GM18520 (cell line): Measurements from ENCODE around the gene FRS2.

Experiments used
- ATAC-seq: cut with Tn5 transposase; IDR thresholded peaks from one replicate; pipeline ENCODE4 v1.9.1; 2021; ENCODE audit not compliant: unreplicated experiment

Gene FRS2

DNA sequence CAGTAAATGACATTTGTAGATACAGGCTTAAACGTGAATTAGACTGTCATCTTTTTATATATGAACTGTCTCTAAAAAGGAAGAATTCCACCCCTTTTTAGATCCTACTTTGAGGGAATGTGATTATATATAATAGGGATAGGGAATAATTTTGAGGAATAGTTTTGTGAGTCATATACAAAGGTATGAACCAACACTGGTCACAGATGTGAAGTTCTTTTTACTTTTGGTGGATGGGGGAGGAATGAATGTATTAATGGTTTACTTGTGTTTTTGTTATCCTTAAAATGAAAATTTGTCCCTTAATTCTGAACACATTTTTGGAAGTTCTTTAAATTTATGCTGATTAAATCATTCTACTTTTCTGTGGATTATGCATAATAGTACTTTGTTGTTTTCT, 30.4 kb downstream of the FRS2 start:
- no peak for ATAC-seq

DNA sequence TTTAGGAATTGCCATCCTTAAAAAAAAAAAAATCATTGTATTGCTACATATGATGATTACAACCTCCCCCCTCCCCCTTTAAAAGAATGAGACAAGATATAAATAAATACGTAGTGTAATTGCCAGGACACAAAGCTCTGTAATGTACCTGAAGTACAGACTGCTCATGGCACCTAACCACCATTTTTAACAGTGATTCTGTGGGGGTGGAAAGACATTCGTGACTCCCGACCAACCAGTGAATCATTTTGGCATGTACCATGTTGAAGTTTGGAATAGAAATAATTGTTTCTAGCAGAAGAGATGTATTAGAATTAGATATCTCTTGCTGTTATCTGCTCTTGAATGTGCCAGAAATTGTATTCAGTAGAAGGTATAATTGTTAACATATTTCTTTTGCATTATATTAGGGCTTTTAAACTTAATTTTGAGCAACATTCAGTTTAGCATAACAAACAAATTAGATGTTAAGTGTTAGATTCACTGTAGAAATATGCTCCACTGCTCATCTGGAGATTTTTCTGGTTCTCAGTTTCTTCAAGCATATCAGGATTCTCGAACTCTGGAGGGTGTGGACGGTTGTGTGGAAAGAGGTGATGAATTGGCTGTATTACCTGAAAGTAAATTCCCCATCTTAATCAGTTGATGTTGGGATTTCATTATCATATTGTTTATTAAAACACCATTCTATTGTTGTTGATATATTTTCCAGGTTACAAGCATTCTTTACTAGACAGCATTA, 31.1 kb downstream of the FRS2 start:
- ATAC-seq = no peak

DNA sequence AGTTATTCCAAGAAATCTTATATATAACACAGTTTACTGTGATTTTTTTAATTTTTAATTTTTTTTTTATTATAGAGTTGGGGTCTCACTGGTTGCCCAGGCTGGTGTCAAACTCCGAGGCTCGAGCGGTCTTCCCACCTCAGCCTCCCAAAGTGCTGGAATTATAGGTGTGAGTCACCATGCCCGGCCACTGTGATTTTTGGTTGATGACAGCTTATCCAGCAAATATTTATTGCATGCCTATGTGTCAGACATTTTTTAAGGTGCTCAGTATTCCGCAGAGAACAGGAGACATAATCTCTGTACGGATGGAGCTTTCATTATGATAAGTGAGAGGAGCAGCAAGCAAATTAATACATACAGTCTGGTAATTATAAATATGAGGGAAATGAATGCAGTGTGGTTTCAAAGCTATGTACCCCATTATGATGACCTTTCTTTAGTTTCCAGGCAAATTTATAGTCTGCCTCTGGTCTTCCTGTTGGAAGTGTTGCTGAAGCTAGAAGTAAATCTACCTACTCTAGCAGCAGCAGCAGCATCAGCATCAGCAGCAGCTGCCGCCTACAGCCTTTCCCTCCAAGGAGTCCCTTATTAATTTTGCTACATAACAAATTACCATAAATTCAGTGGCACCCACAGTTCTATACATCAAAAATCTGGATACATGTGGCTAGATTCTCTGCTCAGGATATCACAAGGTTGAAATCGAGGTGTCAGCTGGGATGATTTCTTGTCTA, 32.3 kb downstream of the FRS2 start:
- no peak for ATAC-seq

DNA sequence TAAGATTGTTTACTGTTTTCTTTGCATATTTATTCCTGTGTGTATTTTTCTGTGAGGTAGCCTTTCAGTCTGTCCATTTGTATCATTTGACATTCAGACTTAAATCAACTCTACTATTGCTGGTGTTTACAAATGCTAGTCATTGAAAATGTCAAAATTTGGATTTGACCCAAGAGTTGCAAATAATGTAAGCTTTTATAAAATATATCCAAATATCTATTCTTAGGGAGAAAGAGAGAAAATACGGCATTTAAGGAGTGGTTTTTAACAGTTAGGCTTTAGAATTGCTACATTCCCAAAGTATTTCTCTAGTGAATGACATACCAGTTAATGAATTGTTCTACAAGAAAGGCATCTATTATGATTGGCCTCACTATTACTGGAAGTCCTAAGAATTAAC, 37.9 kb downstream of the FRS2 start:
- no peak for ATAC-seq

DNA sequence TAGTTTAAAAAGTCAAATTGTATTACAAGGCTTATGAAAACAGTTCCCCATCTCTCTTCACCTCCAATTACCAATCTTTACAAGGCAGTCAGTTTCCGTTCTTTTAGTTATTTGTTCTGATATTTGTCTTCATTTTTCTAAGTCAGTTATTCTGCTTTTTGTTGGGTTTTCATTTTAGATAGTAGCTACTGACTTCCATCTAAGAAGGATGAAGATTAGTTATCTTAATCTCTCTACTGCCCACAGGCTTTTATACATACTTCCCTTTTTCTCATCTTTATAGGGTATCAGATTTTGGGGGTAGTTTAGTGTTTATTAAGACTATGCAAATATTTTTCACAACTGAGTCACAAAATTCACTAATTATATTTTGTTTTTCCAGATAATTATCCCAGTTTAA, 38.4 kb downstream of the FRS2 start:
- no peak for ATAC-seq

DNA sequence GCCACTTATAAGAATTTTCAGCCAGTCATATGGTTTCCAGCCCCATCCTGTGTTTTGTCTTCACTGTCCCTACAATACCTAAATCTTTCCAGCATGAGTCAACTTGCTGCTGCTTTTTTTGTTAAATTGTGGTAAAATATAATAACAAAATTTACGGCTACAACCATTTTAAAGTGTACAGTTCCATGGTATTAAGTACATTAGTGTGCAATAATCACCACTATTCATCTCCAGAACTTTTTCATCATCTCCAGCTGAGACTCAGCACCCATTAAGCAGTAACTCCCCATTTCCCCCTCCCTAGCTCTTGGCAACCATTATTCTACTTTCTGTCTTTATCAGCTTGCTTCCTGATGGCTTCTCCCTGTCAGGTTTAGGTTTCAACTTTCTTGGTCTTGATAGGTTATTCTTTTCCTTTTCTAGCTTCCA, 39.1 kb downstream of the FRS2 start:
- no peak for ATAC-seq

DNA sequence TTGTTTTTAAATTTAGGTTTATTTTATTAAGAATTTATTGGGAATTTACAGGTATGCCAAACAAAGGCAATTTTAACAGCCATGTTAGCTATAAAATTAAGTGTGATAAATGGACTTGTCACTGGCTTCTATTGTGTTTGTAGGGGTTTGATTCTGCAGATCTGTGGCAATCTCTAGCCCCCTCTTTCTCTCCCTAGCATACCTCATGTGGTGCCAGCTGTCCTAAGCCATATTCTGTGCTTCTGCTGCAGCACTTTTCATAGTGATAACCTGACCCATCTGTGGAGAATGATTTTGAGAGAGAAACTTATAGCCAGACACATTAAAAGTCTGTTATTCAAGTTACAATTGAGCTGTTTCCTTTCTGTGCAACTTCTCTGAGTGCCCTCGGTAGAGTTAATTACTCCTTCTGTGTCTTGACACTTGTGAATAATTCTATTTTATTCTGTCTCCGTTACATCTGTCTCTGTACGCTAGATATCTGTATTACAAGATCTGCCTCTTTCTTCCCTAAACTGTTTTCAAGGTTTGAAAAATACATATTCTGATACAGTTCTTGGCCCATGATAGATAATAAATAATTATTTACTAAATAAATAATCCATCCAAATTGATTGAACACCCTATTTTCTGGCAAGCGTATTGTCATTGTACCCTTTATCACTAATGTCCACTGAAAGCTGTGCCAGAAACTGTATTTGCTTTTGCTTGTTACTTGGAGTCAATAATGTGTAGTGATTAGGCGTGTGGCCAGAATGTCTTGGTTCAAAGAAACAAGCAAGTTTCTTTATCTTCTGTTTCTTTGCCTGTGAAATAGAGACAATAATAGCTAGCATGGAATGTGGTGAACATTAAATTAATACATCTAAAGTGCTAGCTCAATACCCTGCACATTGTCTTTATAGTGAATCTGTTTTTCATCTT, 40.0 kb downstream of the FRS2 start:
- ATAC-seq = no peak

DNA sequence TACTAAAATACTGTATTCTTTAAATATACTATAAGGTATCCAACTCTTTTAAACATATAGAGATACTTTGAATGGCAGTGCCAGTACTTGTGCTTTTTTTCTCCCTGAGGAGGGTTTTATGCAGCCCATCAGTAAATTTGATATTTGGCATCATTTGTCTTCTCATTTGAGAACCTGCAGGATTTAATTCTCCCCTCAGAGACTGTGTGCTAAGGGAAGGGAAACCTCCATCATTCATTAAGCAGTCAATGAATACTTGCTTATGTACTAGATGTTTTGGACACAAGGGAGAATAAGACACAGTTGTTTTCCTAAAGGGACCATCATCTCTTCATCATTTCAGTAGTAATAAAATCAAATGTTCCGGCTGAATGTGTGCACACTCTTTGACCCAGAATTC, 40.8 kb downstream of the FRS2 start:
- ATAC-seq = no peak

DNA sequence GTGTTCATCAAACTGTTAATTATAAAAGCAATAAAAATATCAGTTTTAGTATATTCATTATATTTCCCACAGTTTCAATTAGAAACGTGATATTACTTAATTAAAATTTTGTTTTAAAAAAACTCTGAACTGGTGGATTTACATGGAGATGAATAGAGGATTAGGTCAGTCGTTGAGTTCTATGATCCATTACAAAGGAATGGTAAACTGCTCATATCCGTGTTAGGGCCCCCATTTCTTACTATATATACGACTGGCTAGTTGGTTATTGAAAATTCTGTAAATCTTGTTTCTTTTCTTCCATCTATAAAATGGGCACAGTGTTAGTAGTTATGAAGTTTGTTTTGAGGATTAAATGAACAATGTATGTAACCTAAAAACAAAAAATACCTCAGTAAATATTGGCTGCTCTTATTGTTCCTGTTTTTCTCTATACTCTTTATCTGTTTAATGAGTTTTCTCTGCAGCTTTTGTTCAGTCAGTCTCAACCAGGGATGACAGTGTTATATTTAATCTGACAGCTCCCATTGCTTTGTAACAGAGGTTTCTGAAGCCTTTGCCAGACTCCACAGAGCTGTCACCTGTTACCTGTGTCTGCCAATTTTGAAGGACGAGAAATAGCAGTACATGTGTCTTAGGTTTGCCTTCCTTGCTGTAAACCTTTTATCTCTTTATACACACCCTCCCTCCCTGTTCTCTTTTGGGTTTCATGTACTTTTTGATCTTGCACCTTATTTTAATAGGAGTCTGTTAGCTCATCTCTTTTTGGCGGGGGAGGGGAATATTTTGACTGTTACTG, 41.5 kb downstream of the FRS2 start:
- no peak for ATAC-seq

DNA sequence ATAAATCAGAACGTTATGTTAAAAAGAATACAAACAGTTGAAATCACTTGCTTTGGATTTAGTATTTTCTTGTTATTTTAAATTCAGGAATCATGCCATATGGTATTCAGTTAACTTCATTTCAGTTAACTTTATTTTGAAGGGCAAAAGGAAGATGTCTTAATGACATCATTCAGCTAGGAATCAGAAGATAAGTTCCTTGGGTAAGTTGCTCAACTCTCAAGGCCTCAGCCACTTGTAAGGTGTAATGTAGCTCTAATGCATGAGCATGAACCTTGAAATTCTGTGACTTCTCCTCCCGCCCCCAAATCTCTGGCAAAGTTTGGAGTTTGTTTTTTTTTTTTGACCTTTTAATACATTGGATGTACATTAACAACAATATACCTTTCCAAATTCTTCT, 42.6 kb downstream of the FRS2 start:
- no peak for ATAC-seq

DNA sequence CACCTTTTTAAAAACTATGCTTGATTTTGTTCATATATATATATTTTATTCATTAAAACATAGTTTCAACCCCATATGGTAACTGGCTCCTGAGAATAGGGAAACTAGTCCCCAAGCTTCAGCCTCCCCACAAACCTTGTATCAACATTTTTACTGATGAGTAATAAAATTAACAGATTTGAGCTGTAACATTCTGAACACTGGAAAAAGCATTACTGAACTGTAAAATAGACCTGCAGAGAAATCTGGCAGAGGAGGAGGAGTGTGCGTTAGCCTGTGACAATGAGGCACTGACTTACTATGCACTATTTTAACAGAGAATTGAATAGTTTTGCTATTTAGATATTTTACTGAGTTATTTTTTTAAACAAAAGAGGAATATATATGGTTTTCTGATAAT, 43.1 kb downstream of the FRS2 start:
- ATAC-seq = no peak

DNA sequence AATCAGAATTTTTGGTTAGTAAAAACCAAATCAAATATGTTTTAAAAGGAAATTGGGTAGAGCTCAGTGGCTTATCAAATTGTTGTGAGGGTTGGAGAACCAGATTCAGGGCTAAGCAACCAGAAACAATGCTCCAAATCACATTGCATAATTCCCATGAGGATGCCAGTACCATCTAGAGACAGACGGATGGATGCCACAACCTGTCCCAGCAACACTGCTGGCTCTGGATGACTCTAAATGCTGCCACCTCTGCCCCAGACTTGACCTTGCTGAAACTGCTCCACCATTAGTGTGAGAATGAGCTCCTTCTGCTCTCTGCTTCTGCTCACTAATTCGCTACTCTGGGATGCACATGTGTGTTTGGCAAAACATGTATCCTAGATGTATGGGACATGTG, 43.9 kb downstream of the FRS2 start:
- no peak for ATAC-seq

DNA sequence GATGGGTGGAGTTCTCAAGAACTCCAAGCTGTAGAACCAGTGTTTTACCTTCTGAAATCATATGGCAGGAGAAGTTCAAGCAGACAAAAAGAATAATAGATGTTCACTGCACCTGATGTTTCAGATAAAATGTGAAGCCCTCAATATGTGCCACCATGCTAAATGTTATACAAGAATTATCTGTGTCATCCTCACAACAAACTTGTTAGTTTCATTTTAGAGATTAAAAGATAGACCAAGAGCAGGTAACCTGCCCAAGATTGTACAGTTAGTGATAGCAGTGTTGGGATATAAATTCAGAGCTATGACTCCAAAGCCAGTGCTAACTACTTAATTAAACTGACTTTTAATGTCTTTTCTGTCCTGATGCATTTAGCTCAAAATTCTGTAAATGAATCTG, 44.7 kb downstream of the FRS2 start:
- ATAC-seq = no peak

DNA sequence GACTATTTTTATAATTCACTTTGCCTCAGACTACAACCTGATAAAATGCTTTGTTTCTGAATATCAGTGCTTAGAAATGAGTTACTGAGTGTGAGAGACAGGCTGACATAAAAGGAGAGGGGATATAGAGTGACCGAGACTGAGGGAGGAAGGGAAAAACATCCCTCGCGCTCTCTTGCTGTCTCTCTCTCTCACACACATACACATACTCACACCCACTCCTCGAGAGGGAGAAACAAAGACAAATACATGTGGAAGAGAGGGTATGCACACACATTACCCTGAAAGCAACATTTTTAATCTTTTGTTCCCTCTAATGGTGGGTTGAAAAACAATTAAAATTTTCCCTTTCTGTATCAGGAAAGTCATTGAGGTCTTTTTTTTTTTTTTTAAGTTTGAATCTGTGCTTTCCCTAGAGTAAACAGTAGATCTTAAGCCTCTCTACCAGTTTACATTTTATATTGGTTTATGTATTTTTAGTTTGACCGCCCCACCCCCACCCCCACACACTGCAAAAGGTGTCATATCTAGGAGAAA, 45.3 kb downstream of the FRS2 start:
- ATAC-seq = no peak

DNA sequence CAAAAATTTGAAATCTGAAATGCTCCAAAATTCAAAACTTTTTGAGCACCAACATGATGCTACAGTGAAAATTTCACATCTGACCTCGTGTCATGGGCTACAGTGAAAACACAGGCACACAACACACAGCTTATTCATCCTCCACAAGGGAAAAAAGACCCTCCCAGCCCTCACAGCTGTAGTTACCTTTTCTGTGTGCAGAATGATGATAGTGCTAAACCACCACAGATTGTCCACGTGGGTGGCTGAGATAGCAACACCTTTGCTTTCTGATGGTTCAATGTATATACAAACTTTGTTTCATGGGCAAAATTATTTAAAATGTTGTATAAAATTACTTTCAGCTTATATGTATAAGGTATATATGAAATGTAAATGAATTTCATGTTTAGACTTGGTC, 46.8 kb downstream of the FRS2 start:
- no peak for ATAC-seq

DNA sequence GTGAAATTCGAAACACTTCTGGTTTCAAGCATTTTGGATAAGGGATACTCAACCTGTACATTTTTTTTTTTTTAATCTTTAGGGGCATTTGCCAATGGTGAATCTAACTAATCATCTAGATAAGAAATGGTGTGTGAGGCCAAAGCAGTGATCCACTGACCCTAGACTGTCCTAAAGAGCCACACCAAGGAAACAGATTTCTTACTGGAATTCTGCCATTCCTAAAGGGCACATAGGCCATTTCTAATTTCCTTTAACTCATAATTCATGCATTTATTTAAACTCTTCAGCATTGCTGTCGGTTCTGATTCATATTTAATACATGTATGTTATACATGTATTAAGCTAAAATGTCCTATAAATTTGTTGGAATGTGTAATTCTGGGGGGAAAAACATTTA, 47.2 kb downstream of the FRS2 start:
- no peak for ATAC-seq

DNA sequence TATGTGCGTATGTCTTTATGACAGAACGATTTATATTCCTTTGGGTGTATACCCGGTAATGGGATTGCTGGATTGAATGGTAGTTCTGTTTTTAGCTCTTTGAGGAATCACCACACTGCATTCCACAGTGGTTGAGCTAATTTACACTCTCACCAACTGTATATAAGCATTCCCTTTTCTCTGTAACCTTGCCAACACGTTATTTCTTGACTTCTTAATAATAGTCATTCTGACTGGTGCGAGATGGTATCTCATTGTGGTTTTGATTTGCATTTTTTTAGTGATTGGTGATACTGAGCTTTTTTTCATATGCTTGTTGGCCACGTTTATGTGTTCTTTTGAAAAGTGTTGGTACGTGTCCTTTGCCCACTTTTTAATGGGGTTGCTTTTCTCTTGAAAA, 49.7 kb downstream of the FRS2 start:
- ATAC-seq = no peak

DNA sequence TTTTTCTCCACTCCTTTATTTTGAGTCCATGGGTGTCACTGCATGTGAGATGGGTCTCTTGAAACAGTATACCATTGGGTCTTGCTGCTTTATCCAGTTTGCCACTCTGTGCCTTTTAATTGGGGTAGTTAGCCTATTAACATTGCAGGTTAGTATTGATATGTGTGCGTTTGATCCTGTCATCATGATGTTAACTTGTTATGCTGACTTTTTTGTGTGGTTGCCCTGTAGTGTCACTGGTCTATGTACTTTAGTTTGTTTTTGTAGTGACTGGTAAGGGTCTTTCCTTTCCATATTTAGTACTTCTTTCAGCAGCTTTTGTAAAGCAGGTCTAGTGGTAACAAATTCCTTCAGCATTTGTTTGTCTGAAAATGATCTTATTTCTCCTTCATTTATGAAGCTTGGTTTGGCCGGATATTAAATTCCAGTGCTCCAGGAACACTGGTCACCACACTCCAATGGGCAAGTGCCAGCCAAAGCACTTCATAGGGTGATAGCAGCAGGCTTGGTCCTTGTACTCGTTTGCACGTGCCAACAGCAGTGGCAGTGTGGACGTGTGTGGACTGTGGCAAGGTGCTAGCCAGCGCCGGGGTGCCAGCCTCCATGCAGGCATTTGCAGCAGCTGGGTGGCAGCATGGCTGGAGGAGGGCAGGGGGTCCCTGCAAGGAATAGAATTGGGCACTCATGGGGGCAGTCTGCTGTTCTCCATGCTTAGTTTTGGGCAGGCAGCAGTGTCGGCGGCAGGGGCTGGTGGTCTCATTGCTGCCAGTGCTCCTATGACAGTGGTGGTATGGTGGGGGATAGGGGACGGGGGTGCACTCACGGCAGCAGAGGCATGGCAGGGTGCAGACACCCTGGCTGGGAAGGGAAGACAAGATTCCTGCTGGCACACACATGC, 53.5 kb downstream of the FRS2 start:
- ATAC-seq = no peak

DNA sequence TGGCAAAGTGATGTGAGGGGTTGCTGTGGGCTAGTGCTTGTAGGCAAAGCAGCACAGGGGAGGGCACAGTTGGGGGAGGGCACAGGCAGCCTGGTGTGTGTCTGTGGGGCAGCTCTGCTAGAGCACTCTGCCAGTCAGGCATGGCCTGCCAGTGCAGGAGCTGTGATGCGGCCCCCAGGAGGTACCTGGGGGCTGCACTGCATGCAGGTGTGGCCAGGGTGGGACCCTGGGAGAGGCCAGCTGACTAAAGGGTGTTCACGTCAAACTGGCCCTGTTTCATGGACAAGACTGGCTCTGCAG, 54.1 kb downstream of the FRS2 start:
- ATAC-seq = no peak
